Left ventricle myocardium inferior (tissue), 1 donor: Measurements from ENCODE around the gene PIK3R2. TPM values are rescaled to one million over a fixed set of nuclear protein-coding genes. Genes with fewer than 3 reads are reported as not detected.

Experiments used
- DNase-seq: peaks from one replicate; pipeline ENCODE4 v3.0.0-alpha.2; 2020
- H3K27ac ChIP-seq: fragments of 200-600 bp; replicated peaks from 2 replicates; pipeline ENCODE4 v1.8.0; 2021
- H3K27me3 ChIP-seq: fragments of 200-600 bp; 2 replicates; pipeline ENCODE4 v1.8.0; 2021; ENCODE audit warnings: low read depth
- H3K36me3 ChIP-seq: fragments of 200-600 bp; 2 replicates; pipeline ENCODE4 v1.8.0; 2021
- H3K4me1 ChIP-seq: fragments of 200-600 bp; 2 replicates; pipeline ENCODE4 v1.8.0; 2021
- H3K4me3 ChIP-seq: fragments of 200-600 bp; 2 replicates; pipeline ENCODE4 v1.8.0; 2021; ENCODE audit warnings: mild to moderate bottlenecking, moderate library complexity
- H3K9me3 ChIP-seq: fragments of 200-600 bp; replicated peaks from 2 replicates; pipeline ENCODE4 v1.8.0; 2021
- CTCF ChIP-seq: fragments of 200-600 bp; IDR thresholded peaks from 2 replicates; pipeline ENCODE4 v1.8.0; 2021; ENCODE audit warnings: antibody characterized with exemption, mild to moderate bottlenecking, borderline replicate concordance
- intact Hi-C: fragments of 100-400 bp; cut with micrococcal nuclease; formaldehyde crosslinking; loops from one replicate; pipeline ENCODE4 v1.11.0; 2022
- total RNA-seq: library from RNA; stranded (reverse); fragmentation: NEBNext Ultra II Directional; extraction: Animal tissue kit (Norgen Biotek cat#: 25700); gene quantifications from one replicate; pipeline ENCODE4 v1.2.1, GENCODE V29; 2021
- donor health status: DM: no; HTN: yes; CAD: no; lungs with severe emphysema.

Gene PIK3R2
- total RNA-seq, 1 donor from 2014 or later, result 28.0 TPM

GRCh38 chr19:18197306-18197705 lies 44.3 kb downstream of the PIK3R2 start:
- no peak for TF ChIP-seq CTCF
- no peak overlapping the region for H3K4me3 ChIP-seq
- no peaks in the 10 kb centered on the region for H3K27me3 ChIP-seq
- peaks cover 22% of the 10 kb centered on the region for H3K4me1 ChIP-seq
- DNase-seq, result no peak
- intact Hi-C loops, result no loop called here
- no peaks in the 10 kb centered on the region for H3K9me3 ChIP-seq
- peaks cover 51% of the 10 kb centered on the region for H3K36me3 ChIP-seq
- H3K27ac ChIP-seq, result no peak overlapping the region

- no peaks in the 10 kb centered on the region for H3K27me3 ChIP-seq
- no peak overlapping the region for H3K4me3 ChIP-seq
- peaks cover 51% of the 10 kb centered on the region for H3K36me3 ChIP-seq
- DNase-seq, result no peak
- no peaks in the 10 kb centered on the region for H3K9me3 ChIP-seq
- H3K4me1 ChIP-seq, result peaks cover 26% of the 10 kb centered on the region
- TF ChIP-seq CTCF, result no peak
- H3K27ac ChIP-seq, result no peak overlapping the region
- intact Hi-C loops, result no loop called here
These were observed 45.0 kb downstream of the PIK3R2 start for GRCh38 chr19:18197941-18198340.

- no peak for DNase-seq
- intact Hi-C loops, result no loop called here
These were observed 45.4 kb downstream of the PIK3R2 start for GRCh38 chr19:18198374-18198773.

GRCh38 chr19:18202397-18202777 lies 49.4 kb downstream of the PIK3R2 start:
- peaks cover 32% of the 10 kb centered on the region for H3K4me1 ChIP-seq
- no peak for TF ChIP-seq CTCF
- H3K27ac ChIP-seq, result peak overlapping the region; percentile 85
- no peaks in the 10 kb centered on the region for H3K27me3 ChIP-seq
- no peak for DNase-seq
- intact Hi-C loops, result no loop called here
- H3K9me3 ChIP-seq, result no peaks in the 10 kb centered on the region
- H3K4me3 ChIP-seq, result peak overlapping the region; percentile 82
- peaks cover 33% of the 10 kb centered on the region for H3K36me3 ChIP-seq

More at GRCh38 chr19:18198374-18198773, 45.4 kb downstream of the PIK3R2 start:
- no peak for TF ChIP-seq CTCF
- Histone ChIP-seq H3K9me3 (no peaks in the 10 kb centered on the region), H3K27ac (no peak overlapping the region), H3K4me3 (no peak overlapping the region), H3K4me1 (peaks cover 28% of the 10 kb centered on the region), H3K36me3 (peaks cover 51% of the 10 kb centered on the region), H3K27me3 (no peaks in the 10 kb centered on the region)

GRCh38 chr19:18202778-18203407 lies 49.9 kb downstream of the PIK3R2 start:
- intact Hi-C loops, result no loop called here
- DNase-seq, result no peak
- TF ChIP-seq CTCF, result peak; percentile 32

More at GRCh38 chr19:18202778-18203407, 49.9 kb downstream of the PIK3R2 start:
- H3K36me3 ChIP-seq, result peaks cover 31% of the 10 kb centered on the region
- H3K27ac ChIP-seq, result peak overlapping the region; percentile 85
- H3K9me3 ChIP-seq, result no peaks in the 10 kb centered on the region
- H3K4me3 ChIP-seq, result peak overlapping the region; percentile 82
- peaks cover 35% of the 10 kb centered on the region for H3K4me1 ChIP-seq
- no peaks in the 10 kb centered on the region for H3K27me3 ChIP-seq
